Suppressor macrophage treated with lipopolysaccharide for 1 hour (primary cell): ENCODE results near the gene PLEKHM2.

Experiments used
- DNase-seq, 3 donors: peaks; one replicate each; pipeline ENCODE4 v3.0.0-alpha.2; 2020 to 2022

PLEKHM2 gene

DNA sequence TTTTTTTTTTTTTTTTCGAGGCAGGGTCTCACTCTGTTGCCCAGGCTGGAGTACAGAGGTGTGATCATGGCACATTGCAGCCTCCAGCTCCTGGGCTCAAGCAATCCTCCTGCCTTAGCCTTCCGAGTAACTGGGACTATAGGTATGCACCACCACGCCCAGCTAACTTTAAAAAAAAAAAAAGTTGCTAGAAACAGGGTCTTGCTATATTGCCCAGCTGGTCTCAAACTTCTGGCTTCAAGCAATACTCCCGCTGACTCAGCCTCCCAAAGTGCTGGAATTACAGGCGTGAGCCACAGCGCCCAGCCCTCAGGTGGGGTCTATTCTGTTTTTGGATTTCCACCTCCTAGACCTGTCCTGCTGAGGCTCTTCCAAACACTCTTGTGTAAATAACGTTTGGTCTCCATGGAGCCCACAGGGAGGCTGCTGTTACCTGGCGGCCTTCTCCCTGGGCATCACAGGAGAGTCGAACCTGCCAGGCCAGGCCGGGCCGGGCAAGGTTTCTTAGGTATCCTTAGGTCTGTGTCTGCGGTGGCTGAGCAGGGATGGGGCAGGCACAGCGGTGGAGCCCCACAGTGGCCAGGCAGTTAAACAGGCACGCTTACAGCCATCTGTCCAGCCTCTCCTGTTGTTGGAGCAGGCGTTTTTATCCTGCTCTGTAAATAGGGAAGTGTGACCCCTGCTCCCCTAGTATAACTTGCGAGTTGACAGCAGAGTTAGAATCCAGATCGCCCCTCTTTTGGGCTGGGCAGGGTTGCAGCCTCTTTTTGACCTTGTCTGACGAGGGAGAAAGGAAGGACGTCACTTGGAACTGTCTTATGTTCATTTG, 18.8 kb downstream of the PLEKHM2 start:
- no peak for DNase-seq

DNA sequence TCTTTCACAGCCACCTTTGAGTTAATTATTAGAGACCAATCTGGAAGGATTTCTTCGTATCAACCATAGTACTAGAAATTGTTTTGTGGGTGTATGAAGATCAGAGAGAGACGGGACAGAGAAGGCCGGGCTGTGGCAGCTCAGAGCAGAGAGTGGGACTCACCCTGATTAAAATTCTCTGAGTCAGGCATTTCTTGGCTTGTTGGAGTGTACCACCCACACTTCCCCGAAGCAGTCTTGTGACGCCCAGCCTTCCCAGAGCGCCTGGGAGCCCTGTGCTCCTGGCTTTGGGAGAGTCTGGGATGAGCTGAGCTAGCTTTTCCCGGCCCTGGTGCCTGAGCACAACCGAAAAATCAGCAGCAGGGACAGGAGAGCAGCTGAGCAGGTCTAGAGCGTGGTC, 19.4 kb downstream of the PLEKHM2 start:
- peak; percentile 73 to 84 (median 74) for DNase-seq

DNA sequence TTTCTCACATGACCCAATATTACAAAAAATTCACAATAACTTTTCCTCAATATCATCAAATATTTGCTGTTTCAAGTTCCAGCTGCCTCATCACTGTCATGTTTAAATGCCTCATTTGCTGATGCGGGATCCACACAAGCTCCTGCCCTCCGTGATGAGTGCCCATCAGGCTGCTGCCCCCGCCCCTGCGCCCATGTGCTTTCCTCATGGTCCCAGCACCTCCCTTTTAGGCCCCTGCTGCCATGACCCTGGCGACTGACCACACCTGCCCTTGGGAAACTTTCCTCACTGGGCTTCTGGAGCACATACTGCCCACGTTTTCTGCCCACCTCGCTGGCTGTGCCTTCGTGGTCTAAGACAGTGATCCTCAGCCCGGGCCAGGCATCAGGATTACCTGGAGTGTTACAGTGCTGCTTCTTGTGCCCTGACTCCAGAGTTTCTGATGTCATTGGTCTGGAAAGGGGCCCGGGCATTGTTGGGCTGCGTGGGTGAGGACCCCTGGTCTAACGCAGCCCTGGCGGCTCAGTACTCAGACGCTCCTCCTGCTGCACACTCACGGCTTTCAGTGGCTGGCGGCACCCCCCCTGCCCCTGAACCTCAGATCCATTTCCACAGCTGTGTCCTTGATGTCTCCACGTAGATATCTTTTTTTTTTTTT, 20.5 kb downstream of the PLEKHM2 start:
- DNase-seq, result no peak

DNA sequence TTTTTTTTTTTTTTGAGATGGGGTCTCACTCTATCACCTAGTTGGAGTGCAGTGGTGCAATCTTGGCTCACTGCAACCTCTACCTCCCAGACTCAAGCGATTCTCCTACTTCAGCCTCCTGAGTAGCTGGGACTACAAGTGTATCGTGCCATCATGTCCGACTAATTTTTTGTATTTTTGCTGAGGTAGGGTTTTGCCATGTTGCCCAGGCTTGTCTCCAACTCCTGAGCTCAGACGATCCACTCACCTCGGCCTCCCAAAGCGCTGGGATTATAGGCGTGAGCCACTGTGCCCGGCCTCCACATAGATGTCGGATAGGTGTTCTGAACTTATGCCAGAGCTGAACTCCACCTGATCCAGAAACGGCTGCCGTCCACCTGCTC, 21.1 kb downstream of the PLEKHM2 start:
- no peak for DNase-seq

DNA sequence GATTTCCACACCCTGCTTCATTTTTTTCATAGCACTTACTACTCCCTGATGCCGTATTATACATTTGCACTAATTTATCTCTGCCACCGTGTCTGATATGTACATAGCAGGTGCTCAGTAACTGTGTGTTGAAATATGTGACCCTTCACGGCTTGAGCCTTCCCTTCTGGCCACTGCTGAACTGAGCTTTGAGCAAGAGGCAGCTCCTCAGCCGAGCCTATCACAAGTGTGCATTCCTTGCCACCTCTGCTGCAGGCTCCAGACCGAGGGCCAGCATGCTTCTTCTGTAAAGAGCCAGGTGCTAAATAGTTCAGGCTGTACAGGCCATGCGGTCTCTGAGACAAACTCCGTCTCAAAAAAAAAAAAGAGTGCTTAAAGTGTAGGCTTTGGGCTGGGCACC, 22.6 kb downstream of the PLEKHM2 start:
- no peak for DNase-seq

DNA sequence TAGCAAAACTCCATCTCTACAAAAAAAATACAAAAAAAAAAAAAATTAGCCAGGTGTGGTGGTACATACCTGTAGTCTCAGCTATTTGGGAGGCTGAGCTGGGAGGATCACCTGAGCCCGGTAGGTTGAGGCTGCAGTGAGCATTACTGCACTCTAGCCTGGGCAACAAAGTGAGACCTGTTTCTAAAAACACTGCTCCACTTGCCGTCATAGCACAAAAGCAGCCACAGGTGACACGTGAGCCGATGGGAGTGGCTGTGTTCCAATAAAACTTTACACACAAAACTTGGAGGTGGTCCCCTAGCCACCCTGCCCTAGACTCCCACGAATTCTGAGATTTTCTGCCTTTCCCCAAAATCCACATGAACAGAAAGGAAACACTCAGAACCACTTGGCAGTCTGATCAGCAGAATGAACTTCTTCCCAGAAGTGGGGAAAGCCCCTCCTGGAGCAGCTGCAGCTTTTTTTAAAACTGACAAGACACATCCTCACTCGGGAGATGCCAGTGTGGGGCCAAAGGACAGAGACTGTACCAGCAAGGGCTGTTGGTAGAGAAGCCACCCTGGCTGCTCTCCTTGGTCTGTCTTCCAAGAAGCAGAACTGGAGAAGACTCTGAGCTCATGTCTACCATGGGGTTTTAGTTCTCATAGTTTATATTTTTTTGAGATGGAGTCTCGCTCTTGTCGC, 23.3 kb downstream of the PLEKHM2 start:
- peak; percentile 60 to 79 (median 66) for DNase-seq

DNA sequence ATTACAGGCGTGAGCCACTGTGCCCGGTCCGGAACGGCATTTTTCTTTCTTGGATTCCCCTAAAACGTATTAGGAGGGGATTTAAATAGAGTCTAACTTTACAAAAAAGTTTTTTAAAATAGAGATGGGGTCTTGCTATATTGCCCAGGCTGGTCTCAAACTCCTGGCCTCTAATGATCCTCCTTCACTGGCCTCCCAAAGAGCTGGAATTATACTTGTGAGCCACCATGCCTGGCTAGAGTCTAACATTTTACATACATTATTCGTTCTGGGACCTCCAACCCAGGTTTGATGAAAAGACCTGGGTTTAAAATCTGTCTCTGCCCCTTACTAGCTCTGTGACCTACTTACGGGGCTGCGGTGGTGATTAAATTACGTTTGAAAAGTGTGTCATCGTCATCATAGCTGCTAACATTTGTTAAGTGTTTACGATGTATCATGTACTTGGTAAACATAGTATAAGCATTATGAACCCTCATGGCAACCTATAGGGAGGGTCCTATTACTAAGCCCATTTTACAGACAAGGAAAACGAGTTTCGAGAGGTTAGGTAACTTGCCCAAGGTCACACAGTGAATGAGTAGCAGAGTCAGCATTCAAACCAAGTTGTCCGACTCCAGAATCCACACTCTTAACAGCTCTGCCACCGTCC, 24.5 kb downstream of the PLEKHM2 start:
- DNase-seq, result no peak

DNA sequence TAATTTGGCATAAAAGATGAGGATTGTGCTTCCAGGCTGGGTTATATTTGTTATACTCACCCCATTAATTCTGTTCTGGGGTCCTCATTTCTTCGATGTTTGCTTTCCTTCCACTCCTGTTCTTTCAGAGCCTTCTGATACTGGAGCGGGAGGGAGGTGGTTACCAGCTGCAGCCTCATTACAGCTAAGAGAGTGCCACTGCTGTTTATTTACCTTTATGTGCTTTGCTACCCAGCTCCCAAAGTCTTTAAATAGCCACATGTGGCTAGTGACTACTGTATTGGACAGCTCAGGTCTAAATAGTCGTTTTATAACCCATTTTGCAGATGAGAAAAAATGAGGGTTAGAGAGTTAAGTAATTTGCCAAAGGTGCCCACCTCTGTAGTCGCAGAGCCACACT, 25.1 kb downstream of the PLEKHM2 start:
- no peak for DNase-seq

DNA sequence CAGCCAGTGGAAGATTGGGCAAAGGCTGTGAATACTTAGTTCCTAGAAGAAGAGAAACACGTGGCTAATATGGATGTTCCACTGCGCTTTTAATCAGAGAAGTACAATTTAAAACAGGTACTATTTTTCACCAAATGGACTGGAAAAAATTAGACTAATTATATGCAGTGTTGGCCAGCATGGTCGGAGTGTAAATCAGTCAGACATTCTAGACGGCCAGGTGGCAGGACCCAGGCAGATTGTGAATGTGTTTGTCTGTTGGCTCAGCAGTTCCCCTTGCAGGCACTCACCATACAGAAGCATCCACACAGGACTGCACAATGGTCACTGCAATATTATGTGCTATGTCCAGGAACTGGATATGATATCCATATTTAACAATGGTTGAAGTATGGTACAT, 28.0 kb downstream of the PLEKHM2 start:
- no peak for DNase-seq

DNA sequence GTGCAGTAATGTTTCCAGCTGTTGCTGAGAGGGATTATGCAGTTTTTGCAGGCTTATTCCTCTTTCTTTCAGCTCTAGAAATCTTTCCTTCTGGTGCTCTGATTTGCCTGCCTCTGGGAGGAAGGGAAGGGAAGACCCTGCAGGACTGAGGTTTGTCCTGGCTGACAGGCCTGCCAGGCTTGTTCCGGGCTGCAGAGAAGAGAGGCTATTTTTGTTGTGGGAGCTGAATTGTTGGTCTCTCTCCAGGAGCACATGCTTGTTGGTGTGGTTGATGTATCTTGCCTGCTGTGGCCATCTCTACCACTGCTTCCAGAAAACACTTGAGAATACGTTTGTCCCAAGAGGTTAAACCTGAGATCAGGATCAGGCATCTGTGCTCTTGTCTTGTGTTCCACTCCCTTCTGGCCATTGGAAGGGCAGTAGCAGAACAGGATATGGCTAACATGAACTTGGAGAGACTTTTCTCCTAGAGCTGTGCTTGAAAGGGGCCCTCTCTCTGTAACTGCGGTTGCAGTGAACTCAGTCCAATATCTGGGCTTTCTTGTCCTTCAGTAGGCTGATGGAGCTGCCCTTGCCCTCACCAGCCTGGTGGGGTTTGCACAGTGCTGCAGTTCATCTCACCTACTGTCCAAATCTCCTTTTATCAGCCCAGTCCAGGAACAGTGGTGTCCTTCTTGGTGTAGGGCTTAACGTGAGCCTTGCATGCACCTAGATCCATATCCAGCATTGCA, 30.5 kb downstream of the PLEKHM2 start:
- DNase-seq, result no peak

DNA sequence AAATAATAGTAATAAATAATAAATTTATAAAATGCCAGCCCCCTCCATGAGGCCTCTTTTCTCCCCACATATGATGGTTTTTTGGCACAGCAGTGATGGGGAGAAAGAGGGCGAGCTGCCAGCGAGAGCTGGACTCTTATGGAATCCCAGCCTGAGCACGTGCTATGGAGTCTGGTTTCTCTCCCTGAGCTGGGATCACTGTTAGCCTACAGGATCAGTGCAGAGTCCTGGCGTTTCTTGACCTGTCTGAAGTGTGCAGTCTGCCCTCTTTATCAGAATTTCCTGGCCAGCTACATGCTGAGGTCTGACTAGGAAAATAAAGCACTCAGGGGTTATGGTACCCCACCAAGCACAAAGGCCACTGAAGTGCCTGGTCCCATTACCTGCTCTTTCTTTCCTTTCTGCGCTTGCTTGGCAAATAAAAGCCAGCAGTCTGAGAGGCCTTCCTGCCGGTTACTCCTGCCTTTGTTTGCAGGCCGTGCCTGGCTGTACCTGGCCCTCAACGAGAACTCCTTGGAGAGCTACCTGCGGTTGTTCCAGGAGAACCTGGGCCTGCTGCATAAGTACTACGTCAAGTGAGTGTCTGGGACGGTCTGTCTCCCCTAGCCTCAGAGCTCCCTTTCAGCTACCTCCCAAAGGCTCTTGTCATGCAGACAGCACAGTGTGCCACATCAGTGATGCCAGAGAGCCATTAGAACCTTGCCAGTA, 33.5 kb downstream of the PLEKHM2 start:
- no peak for DNase-seq

DNA sequence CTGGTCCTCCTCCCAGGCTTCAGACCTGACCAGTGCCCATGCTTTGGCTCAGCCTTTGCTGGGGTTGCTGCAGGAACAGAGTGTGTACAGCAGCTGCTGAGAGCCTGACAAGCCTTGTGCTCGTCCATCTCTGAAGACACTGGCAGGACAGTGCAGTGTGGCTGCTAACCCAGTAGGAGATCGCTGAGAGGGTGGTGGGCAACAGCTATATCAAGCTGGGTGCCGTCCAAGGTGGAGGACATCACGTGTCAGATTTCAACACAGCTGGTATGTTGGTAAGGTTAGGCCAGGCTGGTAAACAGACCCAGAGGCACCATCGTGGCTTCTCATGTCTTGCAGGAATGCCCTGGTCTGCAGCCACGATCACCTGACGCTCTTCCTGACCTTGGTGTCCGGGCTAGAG, 34.1 kb downstream of the PLEKHM2 start:
- no peak for DNase-seq

DNA sequence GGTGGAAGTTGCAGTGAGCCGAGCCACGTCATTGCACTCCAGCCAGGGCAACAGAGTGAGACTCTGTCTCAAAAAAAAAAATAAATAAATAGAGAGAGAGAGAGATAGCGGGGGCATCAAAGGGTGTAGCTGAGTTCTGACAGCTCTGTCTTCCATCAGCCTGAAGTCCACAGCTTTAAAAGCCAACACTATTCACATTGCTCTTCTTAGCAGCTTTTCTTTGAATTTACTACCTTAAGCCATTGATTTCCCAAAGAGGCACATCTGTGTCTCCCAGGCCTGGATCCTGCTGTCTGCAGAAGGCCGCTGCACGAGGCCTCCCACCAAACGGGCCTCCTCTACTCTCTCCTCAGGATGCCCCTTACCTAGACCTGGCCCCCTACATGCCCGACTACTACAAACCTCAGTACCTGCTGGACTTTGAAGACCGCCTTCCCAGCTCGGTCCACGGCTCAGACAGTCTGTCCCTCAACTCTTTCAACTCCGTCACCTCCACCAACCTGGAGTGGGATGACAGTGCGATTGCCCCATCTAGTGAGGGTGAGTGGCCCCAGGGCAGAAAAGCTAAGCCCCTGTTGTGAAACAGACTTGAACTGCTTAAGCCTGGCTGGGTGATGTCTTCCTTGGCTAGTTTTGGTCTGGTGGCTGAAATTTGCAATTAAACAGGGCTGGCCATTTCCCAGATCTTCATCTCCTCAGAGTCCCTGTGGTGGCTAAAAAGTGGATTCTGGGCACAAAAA, 35.4 kb downstream of the PLEKHM2 start:
- DNase-seq, result no peak

DNA sequence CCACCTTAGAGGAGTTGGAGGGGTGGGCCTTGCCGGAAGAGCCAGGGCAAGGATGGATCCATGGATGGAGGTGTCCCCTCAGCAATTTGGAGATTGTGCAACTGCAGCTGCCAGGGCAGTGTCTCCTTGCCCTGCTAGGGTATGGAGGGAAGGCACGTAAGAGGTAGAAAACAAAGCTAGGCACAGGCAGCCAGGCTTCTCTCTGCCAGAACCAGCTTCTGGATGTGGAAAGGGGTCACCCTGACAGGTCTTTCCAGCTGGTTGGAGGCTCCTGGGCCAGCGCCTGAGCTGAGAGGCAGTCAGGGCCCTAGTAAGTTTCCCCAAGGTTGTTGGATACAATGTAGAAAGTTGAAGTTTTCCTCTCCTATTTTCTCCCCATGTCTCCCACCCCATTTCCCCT, 36.7 kb downstream of the PLEKHM2 start:
- no peak for DNase-seq

DNA sequence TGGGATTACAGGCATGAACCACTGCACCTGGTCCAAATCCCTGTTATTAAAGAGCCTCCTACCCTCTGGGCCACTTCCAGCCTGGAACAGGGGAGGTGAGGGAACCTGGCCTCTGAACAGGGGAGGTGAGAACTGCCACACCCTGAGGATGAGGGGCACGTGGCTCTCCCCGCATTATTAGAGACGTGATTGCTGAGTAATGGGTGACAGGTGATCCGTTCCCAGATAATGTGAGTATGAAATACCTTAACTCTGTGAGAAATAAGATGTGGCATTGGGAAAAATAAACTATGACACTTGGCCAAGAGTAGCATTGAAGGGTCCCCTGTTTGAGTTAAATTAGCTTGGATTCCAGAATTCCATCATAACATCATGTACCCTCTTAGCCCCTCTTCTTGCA, 38.3 kb downstream of the PLEKHM2 start:
- DNase-seq, result no peak

DNA sequence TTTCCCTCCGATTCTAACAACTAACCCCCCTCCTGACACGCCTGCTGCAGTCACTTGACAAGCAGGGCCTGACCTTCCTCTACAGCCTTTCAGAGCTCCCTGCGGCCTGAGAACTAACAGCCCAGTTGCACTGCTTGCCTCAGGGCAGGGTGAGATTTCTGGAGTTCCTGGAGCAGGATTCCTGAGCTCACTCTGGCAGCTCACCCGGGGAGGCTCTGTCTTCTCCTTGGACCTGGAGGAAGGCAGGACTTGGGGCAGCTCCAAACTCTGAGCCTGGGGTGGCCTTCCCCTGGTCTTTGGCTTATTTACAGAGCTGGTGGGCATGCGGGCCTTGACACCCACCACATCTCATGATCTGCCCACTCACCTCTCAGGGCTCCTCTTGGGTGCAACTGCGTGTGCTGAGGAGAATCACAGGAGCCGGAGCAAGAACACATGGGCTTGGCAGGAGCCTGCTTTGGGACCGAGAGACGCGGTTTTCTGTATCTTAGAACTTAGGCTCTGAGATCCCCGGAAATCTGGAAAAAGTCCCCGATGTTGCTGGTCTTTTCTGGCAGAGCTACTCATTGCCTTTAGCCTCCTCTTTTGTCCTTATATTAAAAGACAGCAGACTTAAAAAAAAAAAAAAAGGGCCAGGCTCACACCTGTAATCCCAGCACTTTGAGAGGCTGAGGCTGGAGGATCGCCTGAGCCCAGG, 38.9 kb downstream of the PLEKHM2 start:
- no peak for DNase-seq

DNA sequence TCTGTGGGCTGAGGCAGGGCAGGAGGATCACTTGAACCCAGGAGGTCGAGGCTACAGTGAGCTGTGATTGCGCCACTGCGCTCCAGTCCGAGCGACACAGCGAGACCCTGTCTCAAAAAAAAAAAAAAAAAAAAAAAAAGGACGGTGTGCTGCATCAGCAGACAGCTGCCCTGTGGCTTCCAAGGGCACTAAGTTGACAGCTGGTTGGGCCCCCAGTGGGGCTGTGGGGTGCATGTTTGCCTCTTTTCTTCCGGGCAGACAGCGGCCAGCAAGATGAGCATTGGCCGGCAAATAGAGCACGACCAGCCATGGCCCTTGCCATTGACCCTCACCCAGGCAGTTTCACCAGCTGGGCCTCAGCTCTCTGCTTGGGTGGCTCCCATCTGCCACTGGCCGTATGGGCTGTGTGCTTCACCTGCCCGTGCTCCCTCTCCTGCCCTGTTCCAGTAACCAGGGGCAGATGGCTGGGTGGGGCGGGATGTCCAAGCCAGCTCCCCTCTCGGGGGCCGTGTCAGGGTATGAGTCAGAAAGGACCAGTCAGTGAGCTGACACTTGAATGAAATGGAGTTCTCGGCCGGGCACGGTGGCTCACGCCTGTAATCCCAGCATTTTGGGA, 39.6 kb downstream of the PLEKHM2 start:
- no peak for DNase-seq

DNA sequence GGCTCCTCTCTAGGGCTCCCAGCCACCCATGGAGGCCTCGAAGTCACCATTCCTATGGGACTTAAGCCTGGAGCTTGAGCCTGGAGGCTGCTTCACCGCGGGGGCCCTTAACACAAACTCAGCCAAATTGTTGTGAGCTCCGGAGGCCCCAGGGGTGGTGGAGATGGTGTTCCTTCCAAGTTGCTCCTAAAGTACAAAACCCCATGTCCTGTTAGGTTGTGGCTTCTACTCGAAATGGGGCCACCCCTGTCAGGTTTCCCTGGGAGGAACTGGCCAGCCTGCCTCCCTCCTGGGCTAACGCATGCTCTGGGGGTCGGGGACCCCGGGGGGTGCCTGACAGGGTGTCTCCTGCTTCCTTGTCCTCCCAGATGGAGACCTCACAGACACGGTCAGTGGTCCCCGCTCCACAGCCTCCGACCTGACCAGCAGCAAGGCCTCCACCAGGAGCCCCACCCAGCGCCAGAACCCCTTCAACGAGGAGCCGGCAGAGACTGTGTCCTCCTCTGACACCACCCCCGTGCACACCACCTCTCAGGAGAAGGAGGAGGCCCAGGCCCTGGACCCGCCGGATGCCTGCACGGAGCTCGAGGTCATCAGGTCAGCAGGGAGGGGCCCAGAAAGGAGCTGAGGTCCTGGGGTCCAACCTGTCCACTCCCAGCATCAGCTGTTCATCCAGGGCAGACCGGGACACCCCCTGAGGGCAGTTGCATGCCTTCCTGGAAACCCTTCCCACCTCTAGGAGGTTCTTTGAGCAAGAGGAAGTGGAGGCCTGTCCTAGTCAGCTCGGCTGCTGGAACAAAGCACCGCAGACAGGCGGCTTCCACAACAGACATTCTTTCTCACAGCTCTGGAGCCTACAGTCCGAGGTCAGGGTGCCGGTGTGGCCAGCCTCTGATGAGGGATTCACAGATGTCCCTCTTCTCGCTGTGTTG, 41.1 kb downstream of the PLEKHM2 start:
- no peak for DNase-seq

DNA sequence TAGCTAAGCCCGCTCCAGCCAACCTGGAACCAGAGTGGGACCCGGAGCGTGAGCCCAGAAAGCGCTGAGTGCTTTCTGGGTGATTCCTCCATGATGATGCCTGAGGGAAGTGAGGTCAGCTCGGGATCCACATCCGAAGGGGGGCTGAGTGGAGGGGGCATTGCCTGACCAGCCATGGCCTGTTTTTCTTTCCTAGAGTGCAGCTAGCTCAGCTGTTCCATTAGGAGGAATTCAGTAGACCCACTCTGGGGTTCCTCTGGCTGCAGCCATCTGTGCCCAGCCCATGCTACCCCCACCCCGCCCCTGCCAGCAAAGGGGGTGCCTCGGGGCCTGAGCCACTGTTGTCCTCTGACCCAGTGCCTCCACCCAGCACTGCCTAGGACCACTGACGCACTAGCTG, 42.4 kb downstream of the PLEKHM2 start:
- DNase-seq, result no peak
